Osteoblast (primary cell): Measurements from ENCODE around the gene SH3RF2. TPM values are rescaled to one million over a fixed set of nuclear protein-coding genes. Genes with fewer than 3 reads are reported as not detected.

Source experiments
- DNase-seq: peaks from one replicate; pipeline ENCODE4 v3.0.0; 2011; ENCODE audit warnings: low spot score, mixed read lengths; ENCODE audit not compliant: insufficient read length; ENCODE audit errors: missing footprints
- H2AFZ ChIP-seq: 2 replicates; pipeline ENCODE4 v1.6.0; 2011; ENCODE audit warnings: mild to moderate bottlenecking, low read length
- H3K27ac ChIP-seq: 2 replicates; pipeline ENCODE4 v1.5.1; 2011; ENCODE audit warnings: mild to moderate bottlenecking, low read depth, low read length, moderate library complexity
- H3K27me3 ChIP-seq: 2 replicates; pipeline ENCODE4 v1.6.0; 2012; ENCODE audit warnings: mild to moderate bottlenecking, control low read depth, inconsistent platforms, low read length, moderate library complexity; ENCODE audit not compliant: insufficient read depth
- H3K36me3 ChIP-seq: 2 replicates; pipeline ENCODE4 v1.5.1; 2011; ENCODE audit warnings: mild to moderate bottlenecking, low read length, control low read depth, moderate library complexity; ENCODE audit not compliant: insufficient read depth
- H3K4me1 ChIP-seq: 2 replicates; pipeline ENCODE4 v1.5.1; 2011; ENCODE audit warnings: mild to moderate bottlenecking, low read length, control low read depth, moderate library complexity; ENCODE audit not compliant: insufficient read depth
- H3K4me2 ChIP-seq: 2 replicates; pipeline ENCODE4 v1.6.0; 2011; ENCODE audit warnings: mild to moderate bottlenecking, low read length; ENCODE audit not compliant: insufficient read depth
- H3K4me3 ChIP-seq: fragments of 200-600 bp; sonication (generic); 3 replicates; pipeline ENCODE4 v1.5.1; 2012; ENCODE audit warnings: mild to moderate bottlenecking, low read length, inconsistent platforms; ENCODE audit not compliant: insufficient read depth
- H3K79me2 ChIP-seq: 2 replicates; pipeline ENCODE4 v1.6.0; 2012; ENCODE audit warnings: mild to moderate bottlenecking, low read length, control low read depth, inconsistent platforms; ENCODE audit not compliant: insufficient read depth
- H3K9me3 ChIP-seq: 2 replicates; pipeline ENCODE4 v1.5.1; 2011; ENCODE audit warnings: low read depth, low read length, control low read depth
- H4K20me1 ChIP-seq: 2 replicates; pipeline ENCODE4 v1.6.0; 2012; ENCODE audit warnings: mild to moderate bottlenecking, low read length, control low read depth; ENCODE audit not compliant: insufficient read depth
- CTCF ChIP-seq: IDR thresholded peaks from 2 replicates; pipeline ENCODE4 v1.5.1; 2011; ENCODE audit warnings: mild to moderate bottlenecking, low read depth, low read length, moderate library complexity; ENCODE audit errors: extremely low read depth
- total RNA-seq: library from RNA; depleted of rRNA; stranded (reverse); fragments of >200 nt; gene quantifications from 2 replicates; pipeline ENCODE4 v1.2.3, GENCODE V29; 2012

SH3RF2 gene
- total RNA-seq, 1 donor: 4.0 TPM

GRCh38 chr5:145923405-145923804, 13.0 kb upstream of the SH3RF2 start:
- Histone ChIP-seq H3K4me3 (no peak overlapping the region), H3K27ac (no peak overlapping the region), H3K4me2 (no peak overlapping the region), H3K27me3 (no peaks in the 10 kb centered on the region), H2AFZ (no peak overlapping the region), H3K36me3 (no peaks in the 10 kb centered on the region), H4K20me1 (no peaks in the 10 kb centered on the region), H3K4me1 (peaks cover 22% of the 10 kb centered on the region), H3K9me3 (no peaks in the 10 kb centered on the region), H3K79me2 (no peaks in the 10 kb centered on the region)
- no peak for TF ChIP-seq CTCF
- no peak for DNase-seq

GRCh38 chr5:145924849-145925248, 11.5 kb upstream of the SH3RF2 start:
- peak overlapping the region; percentile 28 for H2AFZ ChIP-seq
- peak overlapping the region; percentile 74 for H3K27ac ChIP-seq
- no peaks in the 10 kb centered on the region for H3K36me3 ChIP-seq
- H4K20me1 ChIP-seq: no peaks in the 10 kb centered on the region
- H3K9me3 ChIP-seq: no peaks in the 10 kb centered on the region
- no peaks in the 10 kb centered on the region for H3K79me2 ChIP-seq
- H3K27me3 ChIP-seq: no peaks in the 10 kb centered on the region
- peak overlapping the region; percentile 29 for H3K4me2 ChIP-seq
- no peak overlapping the region for H3K4me3 ChIP-seq
- H3K4me1 ChIP-seq: peaks cover 22% of the 10 kb centered on the region
- no peak for TF ChIP-seq CTCF
- DNase-seq: no peak

- Histone ChIP-seq H4K20me1 (no peaks in the 10 kb centered on the region), H3K4me3 (no peak overlapping the region), H3K4me2 (peak overlapping the region; percentile 29), H3K79me2 (no peaks in the 10 kb centered on the region), H3K27me3 (no peaks in the 10 kb centered on the region), H3K27ac (peak overlapping the region; percentile 74), H3K36me3 (no peaks in the 10 kb centered on the region), H2AFZ (peak overlapping the region; percentile 28), H3K4me1 (peaks cover 22% of the 10 kb centered on the region), H3K9me3 (no peaks in the 10 kb centered on the region)
- no peak for TF ChIP-seq CTCF
- DNase-seq: no peak
Measured at GRCh38 chr5:145925353-145925752, 11.0 kb upstream of the SH3RF2 start.

GRCh38 chr5:145925803-145926202, 10.6 kb upstream of the SH3RF2 start:
- no peaks in the 10 kb centered on the region for H3K27me3 ChIP-seq

More at GRCh38 chr5:145925803-145926202, 10.6 kb upstream of the SH3RF2 start:
- H3K36me3 ChIP-seq: no peaks in the 10 kb centered on the region
- no peak overlapping the region for H2AFZ ChIP-seq
- peaks cover 22% of the 10 kb centered on the region for H3K4me1 ChIP-seq
- H3K9me3 ChIP-seq: no peaks in the 10 kb centered on the region
- no peak for TF ChIP-seq CTCF
- H4K20me1 ChIP-seq: no peaks in the 10 kb centered on the region
- H3K79me2 ChIP-seq: no peaks in the 10 kb centered on the region
- peak overlapping the region; percentile 74 for H3K27ac ChIP-seq
- H3K4me2 ChIP-seq: peak overlapping the region; percentile 29
- no peak for DNase-seq
- H3K4me3 ChIP-seq: no peak overlapping the region
